Adrenal gland (tissue), 5 donors: ENCODE results near the gene GJC2.

Experiments
- POLR2A ChIP-seq, 2 donors: fragments of 450-650 bp; IDR thresholded peaks; one replicate each; pipeline ENCODE4 v1.6.1; 2017; ENCODE audit warnings: antibody characterized with exemption in 2 of 2, mild to moderate bottlenecking in 2 of 2, moderate library complexity in 1 of 2
- TF ChIP-seq, protein P1 (sequence below), 6 experiments: fragments of 450-650 bp in 4 of 6; fragments of 200-600 bp in 2 of 6; sonication (generic) in 1 of 6; IDR thresholded peaks; 1 replicate in 5 of 6; 2 replicates in 1 of 6; pipeline versions ENCODE4 v1.5.1 to v1.8.0; 2016 to 2021; ENCODE audit warnings: antibody characterized with exemption in 6 of 6, mild to moderate bottlenecking in 2 of 6, moderate library complexity in 1 of 6
- donor health status: DM: no; HTN: no; CAD: no.

DNA sequence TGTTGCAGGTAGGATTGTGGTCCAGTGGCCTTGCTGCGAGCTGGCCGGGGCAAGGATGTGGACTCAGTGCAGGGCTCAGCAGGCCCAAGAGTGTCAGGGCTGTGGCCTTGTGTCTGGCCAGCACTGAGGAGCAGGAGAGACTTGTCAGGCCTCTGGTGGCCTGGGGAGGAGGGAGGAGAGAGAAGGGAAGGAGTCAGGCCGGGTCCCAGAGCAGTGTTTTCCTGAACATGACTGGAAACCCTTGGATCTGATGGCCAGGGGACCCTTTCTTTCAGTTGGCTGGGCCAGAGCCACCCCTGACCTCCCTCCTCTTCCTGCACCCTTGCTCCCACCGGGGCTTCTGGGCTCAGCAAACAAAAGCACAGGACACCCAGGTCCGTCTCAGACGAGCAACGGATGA is 20.9 kb downstream of the GJC2 start:
- TF ChIP-seq, protein P1, sequence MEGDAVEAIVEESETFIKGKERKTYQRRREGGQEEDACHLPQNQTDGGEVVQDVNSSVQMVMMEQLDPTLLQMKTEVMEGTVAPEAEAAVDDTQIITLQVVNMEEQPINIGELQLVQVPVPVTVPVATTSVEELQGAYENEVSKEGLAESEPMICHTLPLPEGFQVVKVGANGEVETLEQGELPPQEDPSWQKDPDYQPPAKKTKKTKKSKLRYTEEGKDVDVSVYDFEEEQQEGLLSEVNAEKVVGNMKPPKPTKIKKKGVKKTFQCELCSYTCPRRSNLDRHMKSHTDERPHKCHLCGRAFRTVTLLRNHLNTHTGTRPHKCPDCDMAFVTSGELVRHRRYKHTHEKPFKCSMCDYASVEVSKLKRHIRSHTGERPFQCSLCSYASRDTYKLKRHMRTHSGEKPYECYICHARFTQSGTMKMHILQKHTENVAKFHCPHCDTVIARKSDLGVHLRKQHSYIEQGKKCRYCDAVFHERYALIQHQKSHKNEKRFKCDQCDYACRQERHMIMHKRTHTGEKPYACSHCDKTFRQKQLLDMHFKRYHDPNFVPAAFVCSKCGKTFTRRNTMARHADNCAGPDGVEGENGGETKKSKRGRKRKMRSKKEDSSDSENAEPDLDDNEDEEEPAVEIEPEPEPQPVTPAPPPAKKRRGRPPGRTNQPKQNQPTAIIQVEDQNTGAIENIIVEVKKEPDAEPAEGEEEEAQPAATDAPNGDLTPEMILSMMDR (IDR thresholded peaks at IDR 0.05), result no peak
- no peak for TF ChIP-seq POLR2A (IDR thresholded peaks at IDR 0.05)
